OCI-LY3 (cell line): ENCODE measurements around the gene ACTRT2.

Source experiments
- H2AFZ ChIP-seq: fragments of 200-600, 300-600 bp; shearing (Covaris generic); 2 replicates; pipeline ENCODE4 v1.6.0; 2014; ENCODE audit warnings: antibody characterized with exemption, low read depth, low read length
- H3K27ac ChIP-seq: fragments of 200-600, 300-600 bp; sonication (generic); 2 replicates; pipeline ENCODE4 v1.5.1; 2014; ENCODE audit warnings: mild to moderate bottlenecking, low read length, moderate library complexity, mixed read lengths
- H3K27me3 ChIP-seq: fragments of 200-600, 300-600 bp; sonication (generic); 2 replicates; pipeline ENCODE4 v1.6.1; 2014; ENCODE audit warnings: low read depth, low read length, mixed read lengths
- H3K36me3 ChIP-seq: fragments of 200-600, 300-600 bp; sonication (generic); replicated peaks from 2 replicates; pipeline ENCODE3; 2014; ENCODE audit warnings: low read depth, low read length, mixed read lengths
- H3K4me1 ChIP-seq: fragments of 300-600, 200-600 bp; sonication (generic); 2 replicates; pipeline ENCODE4 v1.6.1; 2014; ENCODE audit warnings: low read length, mixed read lengths
- H3K4me2 ChIP-seq: fragments of 200-600, 300-600 bp; sonication (generic); 2 replicates; pipeline ENCODE4 v1.6.1; 2014; ENCODE audit warnings: low read length, mixed read lengths
- H3K4me3 ChIP-seq: fragments of 300-600, 200-600 bp; sonication (generic); 2 replicates; pipeline ENCODE4 v1.5.1; 2014; ENCODE audit warnings: antibody characterized with exemption, mild to moderate bottlenecking, low read length, moderate library complexity
- H3K79me2 ChIP-seq: fragments of 300-600, 200-600 bp; shearing (Covaris generic); 2 replicates; pipeline ENCODE4 v1.6.1; 2014; ENCODE audit warnings: mild to moderate bottlenecking, low read length, mixed read lengths
- H3K9ac ChIP-seq: fragments of 300-600, 200-600 bp; shearing (Covaris generic); 2 replicates; pipeline ENCODE4 v1.6.0; 2014; ENCODE audit warnings: mild to moderate bottlenecking, low read length, moderate library complexity
- H3K9me3 ChIP-seq: fragments of 200-600, 300-600 bp; shearing (Covaris generic); 2 replicates; pipeline ENCODE4 v1.6.1; 2014; ENCODE audit warnings: low read length, mixed read lengths; ENCODE audit not compliant: insufficient read depth
- H4K20me1 ChIP-seq: fragments of 200-600, 300-600 bp; sonication (generic); 2 replicates; pipeline ENCODE4 v1.6.1; 2016; ENCODE audit warnings: low read length, mixed read lengths; ENCODE audit not compliant: insufficient read depth
- EZH2phosphoT487 ChIP-seq: fragments of 200-600 bp; shearing (Covaris generic); IDR thresholded peaks from 2 replicates; pipeline ENCODE4 v1.6.1; 2018; ENCODE audit warnings: antibody characterized with exemption, mixed run types, low read depth
- TF ChIP-seq, protein P1 (sequence below): fragments of 200-600, 300-600 bp; sonication (generic); IDR thresholded peaks from 2 replicates; pipeline ENCODE4 v1.5.1; 2014; ENCODE audit warnings: antibody characterized with exemption, low read length, low read depth

Gene ACTRT2

DNA sequence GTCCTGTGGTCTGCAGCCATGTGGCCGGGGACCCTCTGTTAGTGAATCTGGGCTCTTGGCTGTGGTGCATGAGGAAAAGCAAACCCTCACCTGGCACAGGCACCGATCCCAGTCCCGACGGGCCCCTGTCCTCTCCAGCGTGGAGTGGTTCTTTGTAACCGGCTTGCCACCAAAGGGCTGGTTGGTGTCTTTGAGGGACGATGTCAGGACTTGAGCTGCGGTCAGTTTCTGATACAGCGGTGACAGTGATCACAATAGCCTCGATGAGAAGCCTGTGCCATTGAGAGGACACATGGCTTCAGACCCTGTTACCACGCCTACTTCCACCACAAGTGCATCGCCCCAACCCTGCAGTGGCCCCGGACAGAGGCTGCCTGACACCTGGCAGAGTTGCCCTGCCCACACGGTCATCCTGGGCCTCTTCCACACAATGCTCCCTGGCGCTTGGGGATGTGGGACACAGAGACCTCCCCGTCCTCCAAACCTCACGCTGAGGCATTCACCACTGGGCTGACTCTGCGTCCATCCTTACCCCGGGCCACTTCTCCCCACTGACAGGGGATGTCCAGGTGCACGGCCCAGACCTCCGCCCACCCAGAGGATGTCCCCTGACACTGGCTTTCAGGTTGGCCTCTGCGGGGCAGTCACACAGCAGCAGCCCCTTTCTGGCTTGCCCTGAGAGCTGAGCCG lies 18.8 kb upstream of the ACTRT2 start:
- Histone ChIP-seq H3K4me1 (no peaks in the 10 kb centered on the region), H2AFZ (no peak overlapping the region), H3K79me2 (no peaks in the 10 kb centered on the region), H3K27ac (no peak overlapping the region), H3K9me3 (no peaks in the 10 kb centered on the region), H4K20me1 (no peaks in the 10 kb centered on the region), H3K4me2 (no peak overlapping the region), H3K9ac (no peak overlapping the region), H3K27me3 (no peaks in the 10 kb centered on the region), H3K36me3 (no peaks in the 10 kb centered on the region), H3K4me3 (no peak overlapping the region)
- TF ChIP-seq, protein P1, sequence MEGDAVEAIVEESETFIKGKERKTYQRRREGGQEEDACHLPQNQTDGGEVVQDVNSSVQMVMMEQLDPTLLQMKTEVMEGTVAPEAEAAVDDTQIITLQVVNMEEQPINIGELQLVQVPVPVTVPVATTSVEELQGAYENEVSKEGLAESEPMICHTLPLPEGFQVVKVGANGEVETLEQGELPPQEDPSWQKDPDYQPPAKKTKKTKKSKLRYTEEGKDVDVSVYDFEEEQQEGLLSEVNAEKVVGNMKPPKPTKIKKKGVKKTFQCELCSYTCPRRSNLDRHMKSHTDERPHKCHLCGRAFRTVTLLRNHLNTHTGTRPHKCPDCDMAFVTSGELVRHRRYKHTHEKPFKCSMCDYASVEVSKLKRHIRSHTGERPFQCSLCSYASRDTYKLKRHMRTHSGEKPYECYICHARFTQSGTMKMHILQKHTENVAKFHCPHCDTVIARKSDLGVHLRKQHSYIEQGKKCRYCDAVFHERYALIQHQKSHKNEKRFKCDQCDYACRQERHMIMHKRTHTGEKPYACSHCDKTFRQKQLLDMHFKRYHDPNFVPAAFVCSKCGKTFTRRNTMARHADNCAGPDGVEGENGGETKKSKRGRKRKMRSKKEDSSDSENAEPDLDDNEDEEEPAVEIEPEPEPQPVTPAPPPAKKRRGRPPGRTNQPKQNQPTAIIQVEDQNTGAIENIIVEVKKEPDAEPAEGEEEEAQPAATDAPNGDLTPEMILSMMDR, result no peak
- TF ChIP-seq EZH2phosphoT487, result no peak

DNA sequence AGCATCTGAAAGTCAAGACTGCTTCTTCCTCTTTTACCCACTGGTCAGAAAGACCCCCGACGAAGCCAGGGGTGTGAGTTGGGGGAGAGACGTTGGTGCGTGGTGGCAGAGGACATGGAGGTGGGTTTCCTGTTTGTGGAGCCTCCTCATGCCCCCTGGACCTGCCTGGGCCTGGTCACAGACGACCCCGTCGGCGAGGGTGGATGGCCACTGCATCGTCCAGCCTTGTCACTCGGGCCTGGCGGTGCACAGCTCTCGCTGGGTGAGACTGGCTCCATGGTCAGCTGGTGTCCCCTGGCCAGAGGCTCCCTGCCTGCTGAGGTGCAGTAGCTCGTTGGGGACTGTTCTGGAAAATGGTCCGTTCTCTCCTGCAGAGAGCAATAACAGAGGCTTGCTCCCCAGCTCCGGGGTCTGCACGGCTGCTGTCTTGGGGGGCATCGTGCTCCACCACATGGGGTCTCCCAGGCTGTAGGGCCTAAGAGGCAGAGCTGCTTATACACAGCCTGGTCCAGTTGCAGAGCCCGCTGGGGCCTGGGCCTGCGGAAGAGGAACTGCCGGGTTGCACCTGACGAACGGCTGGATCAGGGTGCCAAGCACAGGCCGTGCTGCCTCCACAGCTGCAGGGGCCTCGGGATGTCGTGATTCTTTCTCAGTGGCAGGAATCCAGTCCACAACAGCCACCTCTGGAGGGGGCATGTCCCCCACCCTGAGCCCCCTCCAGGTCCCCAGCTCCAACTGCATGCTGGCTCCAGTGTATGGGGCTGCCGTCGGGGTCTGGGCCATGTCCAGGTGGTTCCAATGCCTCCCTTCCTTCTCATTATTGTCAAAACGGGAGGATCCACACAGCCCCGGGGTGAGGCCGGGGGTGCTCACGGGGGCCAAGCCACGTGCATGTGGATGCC lies 18.0 kb upstream of the ACTRT2 start:
- H3K9ac ChIP-seq, result no peak overlapping the region
- H3K27me3 ChIP-seq, result no peaks in the 10 kb centered on the region
- H4K20me1 ChIP-seq, result no peaks in the 10 kb centered on the region
- H3K4me1 ChIP-seq, result no peaks in the 10 kb centered on the region
- no peak overlapping the region for H3K27ac ChIP-seq
- no peak overlapping the region for H2AFZ ChIP-seq
- TF ChIP-seq EZH2phosphoT487, result no peak
- TF ChIP-seq, protein P1, result no peak
- no peaks in the 10 kb centered on the region for H3K9me3 ChIP-seq
- no peaks in the 10 kb centered on the region for H3K79me2 ChIP-seq
- H3K4me3 ChIP-seq, result no peak overlapping the region
- H3K4me2 ChIP-seq, result no peak overlapping the region
- no peaks in the 10 kb centered on the region for H3K36me3 ChIP-seq

DNA sequence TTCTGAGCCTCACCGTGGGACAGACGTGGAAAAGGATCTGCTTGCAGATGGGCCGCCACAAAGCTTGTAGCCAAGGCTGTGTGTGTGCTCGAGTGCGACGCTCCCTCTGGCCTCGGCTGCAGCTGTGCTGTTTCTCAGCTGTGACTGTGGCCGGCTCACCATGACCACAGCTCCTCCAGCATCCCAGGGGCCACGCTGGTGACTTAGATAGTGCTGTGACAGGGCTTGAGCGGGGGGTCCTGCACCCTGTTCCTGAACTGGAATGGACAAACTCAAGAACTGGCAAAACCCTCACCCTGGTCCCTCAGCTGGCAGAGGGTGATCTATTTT lies 17.4 kb upstream of the ACTRT2 start:
- Histone ChIP-seq H4K20me1 (no peaks in the 10 kb centered on the region), H3K4me3 (no peak overlapping the region), H3K36me3 (no peaks in the 10 kb centered on the region), H2AFZ (no peak overlapping the region), H3K27ac (no peak overlapping the region), H3K9ac (no peak overlapping the region), H3K27me3 (no peaks in the 10 kb centered on the region), H3K4me1 (no peaks in the 10 kb centered on the region), H3K9me3 (no peaks in the 10 kb centered on the region), H3K4me2 (no peak overlapping the region), H3K79me2 (no peaks in the 10 kb centered on the region)
- TF ChIP-seq, protein P1, result no peak
- TF ChIP-seq EZH2phosphoT487, result no peak
